Erythroblast (primary cell): Measurements from ENCODE around the gene STXBP3.

Experiments used
- GATA1 ChIP-seq: IDR thresholded peaks from 2 replicates; pipeline ENCODE4 v1.6.1; 2011; ENCODE audit warnings: low read depth, mild to moderate bottlenecking, control low read depth, low read length, moderate library complexity
- POLR2A ChIP-seq: IDR thresholded peaks from 2 replicates; pipeline ENCODE4 v1.6.1; 2011; ENCODE audit warnings: mild to moderate bottlenecking, low read length

- TF ChIP-seq POLR2A (no peak), GATA1 (no peak)
Measured at GRCh38 chr1:108817016-108817415, 70.5 kb downstream of the STXBP3 start.
